ENCODE data around the gene VPREB3.
A peak's percentile ranks its signal among the peaks of the same experiment; 100 is the strongest.

VPREB3 gene

DNA sequence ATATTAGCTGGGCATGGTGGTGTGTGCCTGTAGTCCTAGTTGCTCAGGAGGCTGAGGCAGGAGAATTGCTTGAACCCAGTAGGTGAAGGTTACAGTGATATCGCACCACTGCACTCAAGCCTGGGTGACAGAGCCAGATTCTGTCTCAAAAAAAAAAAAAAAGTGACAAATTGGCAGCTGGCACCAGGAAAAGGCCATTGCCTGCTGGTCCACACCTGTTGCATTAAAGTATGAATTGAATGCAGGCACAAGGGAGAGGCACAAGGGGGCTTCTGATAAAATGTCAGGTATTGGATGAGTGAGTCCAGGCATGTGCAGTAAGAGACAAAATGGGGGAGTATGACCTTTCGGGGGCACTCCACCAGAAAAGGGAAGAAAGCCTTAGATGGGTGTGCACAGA lies 31.5 kb downstream of the VPREB3 start:
- no peak for DNase-seq

DNA sequence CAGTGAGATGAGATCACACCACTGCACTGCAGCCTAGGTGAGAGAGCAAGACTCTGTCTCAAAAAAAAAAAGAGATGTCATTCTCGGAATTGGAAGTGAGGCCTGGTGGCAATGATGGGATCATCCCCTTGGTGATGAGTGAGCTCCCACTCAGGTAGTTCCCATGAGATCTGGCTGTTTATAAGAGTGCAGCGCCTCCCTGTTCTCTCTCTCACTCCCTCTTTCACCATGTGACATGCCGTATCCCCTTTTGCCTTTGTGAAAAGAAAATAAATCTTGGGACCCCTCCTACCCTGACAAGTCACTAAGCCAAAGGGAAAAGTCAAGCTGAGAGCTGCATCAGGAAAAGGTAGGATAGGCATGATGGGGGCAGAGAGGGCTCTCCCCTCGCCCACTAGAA lies 32.1 kb downstream of the VPREB3 start:
- no peak for DNase-seq

DNA sequence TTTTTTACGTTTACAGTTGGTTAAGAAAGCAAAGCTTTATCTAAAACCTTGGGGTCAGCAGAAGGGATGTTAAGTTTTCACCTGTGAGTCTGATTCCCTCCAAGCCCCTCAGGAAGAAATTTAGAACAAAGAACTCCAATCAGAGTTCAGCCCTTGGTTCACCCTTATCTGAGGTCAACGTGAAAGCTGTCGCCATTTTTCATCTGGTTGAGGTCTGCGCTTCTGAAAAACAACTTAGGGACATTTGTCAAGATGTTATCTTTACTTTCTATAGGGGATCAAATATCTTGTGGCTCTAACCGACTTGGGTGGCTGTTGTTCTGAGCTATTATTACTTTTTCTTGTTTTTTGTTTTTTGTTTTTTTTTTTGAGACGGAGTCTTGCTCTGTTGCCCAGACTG lies 33.4 kb downstream of the VPREB3 start:
- no peak for DNase-seq

DNA sequence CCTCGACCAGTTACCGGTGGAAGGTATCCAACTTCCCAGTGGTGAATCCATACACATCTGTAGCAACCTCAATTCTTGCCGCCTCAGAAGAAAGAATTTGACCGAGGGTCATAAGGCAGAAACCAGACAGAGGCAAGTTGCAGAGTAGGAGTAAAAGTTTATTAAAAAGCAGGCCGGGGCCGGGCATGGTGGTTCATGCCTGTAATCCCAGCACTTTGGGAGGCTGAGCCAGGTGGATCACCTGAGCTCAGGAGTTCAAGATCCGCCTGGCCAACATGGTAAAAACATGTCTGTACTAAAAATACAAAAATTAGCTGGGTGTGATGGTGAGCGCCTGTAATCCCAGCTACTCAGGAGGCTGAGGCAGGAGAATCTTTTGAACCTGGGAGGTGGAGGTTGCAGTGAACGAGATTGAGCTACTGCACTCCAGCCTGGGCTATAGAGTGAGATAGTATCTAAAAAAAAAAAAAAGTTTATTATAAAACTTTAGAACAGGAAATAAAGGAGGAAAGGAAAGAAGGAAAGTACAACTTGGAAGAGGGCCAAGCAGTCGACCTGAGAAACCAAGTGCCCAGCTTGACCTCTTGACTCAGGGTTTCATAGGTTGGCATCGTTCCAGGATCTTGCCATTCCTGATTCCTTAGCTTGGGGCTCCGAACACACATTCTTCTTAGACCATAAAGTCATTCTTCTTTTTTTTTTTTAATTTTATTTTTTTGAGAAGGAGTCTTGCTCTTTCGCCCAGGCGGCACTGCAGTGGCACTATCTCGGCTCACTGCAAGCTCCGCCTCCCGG lies 35.7 kb downstream of the VPREB3 start:
- no peak for DNase-seq

DNA sequence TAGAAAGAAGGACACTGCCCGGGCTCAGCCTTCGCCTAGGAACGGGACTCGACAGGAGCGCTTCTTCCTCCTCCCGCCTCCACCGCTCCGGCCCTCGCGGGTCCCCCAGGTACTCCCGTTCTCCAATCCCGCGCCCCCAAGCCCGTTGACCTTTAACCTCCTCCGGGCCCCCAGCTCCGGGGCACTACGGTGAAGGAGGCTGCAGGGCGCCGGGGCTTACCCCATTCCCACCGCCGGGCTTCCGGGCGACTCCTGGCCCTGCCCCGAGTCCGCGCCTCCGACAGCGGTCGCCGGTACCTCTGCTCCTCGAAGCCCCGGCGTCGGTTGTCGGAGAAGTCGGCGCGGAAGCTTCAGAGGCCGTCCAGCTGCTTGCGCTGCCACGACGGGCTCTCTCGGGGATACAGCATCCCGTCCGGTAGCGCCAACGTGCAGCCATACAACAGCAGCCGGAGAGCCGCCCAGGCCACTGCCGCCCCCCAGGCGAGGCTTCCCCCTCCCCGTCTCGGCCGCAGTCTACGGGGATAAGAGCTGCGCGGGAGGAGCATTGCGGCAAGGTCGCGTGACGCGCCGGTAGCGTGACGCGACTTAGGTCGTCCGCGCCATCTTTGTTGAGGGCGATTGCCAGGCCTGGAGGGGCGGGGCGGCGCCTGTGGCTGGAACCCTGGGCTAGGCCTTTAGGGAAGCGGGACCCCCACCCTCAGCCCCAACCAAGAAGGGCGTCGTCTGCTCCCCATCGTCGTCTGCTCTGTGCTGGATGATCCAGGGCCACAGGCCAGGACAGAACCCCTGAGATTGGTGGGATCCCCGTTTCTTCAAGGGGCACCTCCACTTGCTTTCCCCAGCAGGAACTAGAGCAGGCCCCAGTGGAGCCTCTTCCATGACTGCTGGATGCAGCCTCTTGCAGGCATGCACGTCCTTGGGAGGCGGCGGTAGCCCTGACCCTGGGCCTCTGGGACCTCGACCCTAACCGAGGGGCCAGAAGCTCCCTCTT lies 37.1 kb downstream of the VPREB3 start:
- DNase-seq, result peak; percentile 87

DNA sequence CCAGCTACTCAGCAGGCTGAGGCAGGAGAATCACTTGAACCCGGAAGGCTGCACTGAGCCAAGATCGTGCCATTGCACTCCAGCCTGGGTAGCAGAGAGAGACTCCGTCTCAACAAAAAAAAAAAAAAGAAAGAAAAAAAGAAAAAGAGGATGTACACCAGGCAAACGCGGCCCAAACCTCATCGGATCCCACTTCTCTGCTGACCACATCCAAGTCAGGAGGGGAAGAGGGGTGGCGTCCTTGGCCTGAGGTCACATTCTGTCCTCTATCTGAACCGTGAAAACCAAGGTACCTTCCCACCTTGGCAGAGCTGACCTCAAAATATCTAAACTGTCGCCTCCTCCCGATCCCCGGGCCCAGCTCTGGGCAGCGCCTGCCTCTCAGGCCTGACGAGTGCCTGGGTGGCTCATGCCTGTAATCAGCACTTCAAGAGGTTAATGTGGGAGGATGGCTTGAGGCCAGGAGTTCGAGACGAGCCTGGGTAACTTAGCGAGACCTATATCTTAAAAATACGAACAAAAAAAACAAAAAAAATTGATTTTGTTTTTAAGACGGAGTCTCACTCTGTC lies 38.3 kb downstream of the VPREB3 start:
- DNase-seq, result no peak

DNA sequence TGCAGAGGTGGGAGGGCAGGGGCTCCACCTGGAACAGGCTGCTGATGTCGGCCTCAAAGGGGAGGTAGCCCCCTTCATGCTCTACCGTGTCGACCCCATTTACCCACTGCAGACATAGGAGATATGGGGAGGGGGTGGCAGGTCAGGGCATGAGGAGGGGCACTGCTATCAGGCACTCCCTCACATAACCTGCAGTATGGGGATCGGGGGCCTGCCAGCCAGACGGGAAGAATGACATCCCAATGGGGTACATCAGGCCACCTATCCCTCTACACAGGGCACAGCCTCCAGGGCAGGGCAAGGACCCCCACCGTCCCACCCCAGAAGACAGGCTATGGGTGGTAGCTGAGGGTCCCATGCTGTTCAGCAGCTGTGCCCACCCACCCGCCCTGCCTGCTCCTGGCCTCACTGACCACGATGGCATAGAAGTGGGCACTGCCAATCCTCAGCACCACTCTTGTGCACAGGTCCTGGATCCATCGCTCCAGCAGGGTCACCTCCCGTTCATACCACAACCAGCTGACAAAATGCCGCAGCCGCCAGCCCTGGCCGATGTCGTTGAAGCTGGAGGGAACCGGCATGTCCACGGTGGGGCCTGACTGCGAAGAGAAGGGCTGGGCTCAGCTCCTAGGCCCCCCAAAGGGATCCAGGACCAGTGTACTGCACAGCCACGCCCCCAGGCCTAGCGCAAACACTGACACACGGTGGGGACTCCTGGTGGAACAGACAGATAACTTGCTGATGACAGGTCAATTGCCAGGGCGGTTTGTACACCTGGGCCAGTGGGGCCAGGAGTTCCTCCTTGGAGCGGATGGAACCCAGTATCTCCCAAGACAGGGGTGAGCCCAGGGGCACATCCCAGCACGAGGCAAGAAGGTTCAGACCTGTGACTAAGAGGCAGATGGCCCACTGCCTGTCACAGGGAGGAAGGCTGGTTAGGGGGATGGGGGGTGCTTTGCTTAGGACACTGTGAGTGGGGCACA lies 39.3 kb downstream of the VPREB3 start:
- no peak for DNase-seq

DNA sequence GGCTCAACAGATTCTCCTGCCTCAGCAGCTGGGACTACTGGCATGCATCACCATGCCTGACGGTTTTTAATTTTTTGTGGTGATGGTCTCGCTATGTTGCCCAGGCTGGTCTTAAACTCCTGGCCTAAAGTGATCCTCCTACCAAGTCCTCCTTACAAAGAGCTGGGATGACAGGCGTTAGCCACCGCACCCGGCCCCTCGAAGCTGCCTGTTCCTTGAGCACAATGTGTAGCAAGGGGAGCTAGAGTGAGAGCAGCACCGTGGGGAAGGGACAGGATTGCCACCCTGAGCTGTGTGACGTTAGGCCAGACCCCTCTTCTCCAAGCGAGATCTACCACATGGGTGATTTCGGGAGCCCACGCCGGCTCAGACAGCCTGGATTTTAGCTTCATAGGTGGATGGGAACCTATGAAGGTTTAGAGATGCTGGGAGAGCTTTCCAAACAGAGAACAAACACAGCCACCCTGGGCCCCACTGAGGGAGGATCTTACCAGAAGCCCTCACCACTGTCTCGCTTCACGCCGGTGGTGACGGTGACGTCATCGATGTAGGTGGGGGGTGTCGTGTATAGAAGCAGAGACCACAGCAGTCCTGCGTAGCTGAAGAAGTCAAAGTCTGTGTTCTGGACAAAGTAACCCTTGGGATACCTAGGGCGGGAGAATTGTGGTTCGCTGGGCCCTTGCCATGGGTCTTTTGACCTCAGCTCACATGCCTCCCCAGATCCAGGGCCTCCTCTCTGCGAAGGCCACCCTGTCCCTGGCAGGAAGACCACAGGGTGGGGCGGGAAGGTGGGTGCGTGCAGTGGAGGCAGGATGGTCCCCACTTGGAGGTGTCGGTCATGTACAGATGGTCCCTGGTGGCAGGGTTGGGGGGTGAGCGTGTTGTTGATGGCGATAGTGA lies 40.3 kb downstream of the VPREB3 start:
- DNase-seq, result no peak

DNA sequence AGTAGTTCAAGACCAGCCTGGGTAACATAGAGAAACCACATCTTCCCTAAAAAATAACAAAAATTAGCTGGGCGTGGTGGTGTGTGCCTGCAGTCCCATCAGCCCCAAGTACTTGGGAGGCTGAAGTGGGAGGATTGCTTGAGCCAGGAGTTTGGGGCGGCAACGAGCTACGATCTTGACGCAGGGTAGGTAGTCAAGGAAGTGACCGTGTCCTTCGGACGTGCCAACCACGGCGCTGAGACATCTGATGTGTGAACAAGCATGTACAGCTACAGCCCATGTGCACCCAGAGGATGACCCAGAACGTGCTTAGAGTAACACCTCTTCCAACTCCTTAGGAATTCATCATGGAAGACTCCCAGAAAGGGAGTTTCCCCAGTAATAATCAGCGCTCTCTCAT lies 42.0 kb downstream of the VPREB3 start:
- no peak for DNase-seq

DNA sequence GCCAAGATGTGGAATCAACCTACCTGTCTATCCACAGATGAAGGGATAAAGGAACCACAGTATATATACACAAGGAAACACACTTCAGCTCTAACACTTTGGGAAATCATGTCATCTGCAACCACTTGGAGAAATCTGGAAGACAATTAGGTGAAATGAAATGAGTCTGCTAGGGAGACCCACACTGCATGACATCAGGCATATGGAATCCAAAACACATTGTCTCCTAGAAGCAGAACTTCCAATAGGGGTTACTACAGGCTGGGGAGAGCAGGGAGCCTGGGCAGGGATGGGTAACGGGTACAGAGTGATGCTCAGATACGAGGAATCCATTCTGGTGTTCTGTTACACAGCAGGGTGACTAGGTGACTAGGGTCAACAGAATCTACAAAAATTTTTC lies 45.1 kb downstream of the VPREB3 start:
- DNase-seq, result no peak

DNA sequence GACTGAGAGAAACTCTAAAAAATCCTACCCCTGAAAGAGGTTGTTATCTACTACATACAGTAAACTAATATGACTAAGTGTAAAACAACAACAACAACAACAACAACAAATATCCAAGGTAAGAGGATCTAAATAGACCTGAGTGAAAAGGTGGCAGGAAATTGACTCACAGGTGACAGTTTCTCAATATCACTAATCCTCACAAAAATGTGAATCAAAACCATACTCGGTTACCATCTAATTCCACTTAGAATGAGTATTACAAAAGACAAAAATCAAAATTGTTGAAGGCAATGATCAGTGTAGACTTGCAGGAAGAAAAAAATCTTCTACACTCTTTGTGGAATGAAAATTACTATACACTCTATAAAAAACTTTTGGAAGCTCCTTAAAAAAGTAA lies 46.0 kb downstream of the VPREB3 start:
- DNase-seq, result no peak

DNA sequence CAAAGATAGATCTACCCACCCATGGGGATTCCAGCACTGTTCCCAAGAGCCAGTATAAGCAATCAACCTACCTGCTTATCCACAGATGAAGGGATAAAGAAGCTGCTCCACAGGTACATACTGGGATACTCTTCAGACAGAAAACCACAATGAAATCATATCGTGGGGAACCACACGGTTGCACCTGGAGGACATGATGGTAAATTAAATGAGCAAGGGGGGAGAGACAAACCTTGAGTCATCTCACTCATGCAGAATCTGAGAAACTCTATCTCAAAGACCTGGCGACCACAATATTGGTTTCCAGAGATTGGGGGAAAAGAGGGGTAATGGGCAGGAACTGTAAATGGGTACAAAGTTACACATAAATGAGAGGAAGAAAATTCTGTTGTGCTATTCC lies 48.9 kb downstream of the VPREB3 start:
- DNase-seq, result no peak

DNA sequence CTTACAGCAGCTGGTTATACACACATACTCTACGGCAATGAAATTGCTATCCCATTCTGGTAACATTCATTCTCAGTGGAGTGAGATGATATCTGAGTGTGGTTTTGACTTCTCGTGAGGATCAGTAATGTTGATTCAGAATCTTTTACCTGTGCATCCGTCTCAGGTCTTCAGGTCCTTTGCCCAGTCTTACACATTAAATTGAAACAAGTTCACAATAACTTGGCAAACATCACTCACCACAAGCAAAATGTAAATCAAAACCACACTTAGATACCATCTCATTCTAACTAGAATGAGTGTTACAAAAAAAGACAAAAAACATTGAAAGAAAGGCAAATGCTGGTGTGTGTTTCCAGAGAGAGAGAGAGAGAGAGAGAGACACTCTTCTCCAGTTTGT lies 49.4 kb downstream of the VPREB3 start:
- no peak for DNase-seq

DNA sequence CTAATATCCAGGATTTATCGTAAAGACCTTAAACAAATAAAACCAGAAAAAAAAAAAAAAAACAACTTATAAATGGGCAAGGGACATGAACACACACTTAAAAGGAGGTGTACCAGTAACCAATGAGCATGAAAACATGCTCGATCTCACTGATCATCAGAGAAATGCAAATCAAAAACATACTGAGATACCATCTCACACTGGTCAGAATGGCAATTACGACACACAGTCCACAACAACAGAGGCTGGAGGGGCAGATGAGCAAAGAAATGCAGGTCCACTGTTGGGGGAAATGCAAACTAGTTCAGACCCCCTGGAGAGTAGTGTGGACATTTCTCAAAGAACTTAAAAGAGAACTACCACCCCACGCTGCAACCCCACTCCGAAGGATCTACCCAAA lies 50.2 kb downstream of the VPREB3 start:
- DNase-seq, result no peak
